Measurements from ENCODE around the gene MAVS.

DNA sequence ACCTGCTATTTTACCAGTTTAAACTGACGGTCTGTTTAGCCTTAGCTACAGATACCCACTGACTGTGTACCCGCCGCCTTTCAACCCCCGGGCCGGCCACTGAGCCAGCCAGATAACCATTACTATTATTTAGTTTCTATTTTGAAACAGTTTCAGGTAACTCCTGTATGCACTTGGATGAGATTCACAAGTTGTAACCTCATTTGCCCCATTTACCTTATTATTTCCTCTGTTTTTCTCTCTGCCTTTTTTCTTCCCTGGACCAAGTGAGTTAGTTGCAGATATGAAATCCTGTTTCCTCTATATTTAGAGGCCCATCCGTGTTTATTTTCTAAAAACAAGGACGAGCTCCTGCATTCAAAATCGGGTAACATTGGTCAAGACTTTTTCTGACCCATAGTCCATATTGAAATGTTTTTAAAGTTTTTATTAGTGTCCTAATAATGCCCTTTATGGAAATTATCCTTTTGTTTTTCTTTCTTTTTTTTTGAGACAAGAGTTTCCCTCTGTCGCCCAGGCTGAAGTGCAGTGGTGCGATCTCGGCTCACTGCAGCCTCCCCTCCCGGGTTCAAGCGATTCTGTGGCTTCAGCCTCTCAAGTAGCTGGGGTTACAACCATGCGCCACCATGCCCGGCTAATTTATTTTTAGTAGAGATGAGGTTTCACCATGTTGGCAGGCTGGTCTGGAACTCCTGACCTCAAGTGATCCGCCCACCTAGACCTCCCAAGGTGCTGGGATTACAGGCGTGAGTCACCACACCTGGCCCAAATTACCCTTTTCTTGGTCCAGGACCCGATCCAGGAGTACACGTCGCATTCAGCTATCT lies 25.5 kb upstream of the MAVS start:
- TF ChIP-seq, protein P1, sequence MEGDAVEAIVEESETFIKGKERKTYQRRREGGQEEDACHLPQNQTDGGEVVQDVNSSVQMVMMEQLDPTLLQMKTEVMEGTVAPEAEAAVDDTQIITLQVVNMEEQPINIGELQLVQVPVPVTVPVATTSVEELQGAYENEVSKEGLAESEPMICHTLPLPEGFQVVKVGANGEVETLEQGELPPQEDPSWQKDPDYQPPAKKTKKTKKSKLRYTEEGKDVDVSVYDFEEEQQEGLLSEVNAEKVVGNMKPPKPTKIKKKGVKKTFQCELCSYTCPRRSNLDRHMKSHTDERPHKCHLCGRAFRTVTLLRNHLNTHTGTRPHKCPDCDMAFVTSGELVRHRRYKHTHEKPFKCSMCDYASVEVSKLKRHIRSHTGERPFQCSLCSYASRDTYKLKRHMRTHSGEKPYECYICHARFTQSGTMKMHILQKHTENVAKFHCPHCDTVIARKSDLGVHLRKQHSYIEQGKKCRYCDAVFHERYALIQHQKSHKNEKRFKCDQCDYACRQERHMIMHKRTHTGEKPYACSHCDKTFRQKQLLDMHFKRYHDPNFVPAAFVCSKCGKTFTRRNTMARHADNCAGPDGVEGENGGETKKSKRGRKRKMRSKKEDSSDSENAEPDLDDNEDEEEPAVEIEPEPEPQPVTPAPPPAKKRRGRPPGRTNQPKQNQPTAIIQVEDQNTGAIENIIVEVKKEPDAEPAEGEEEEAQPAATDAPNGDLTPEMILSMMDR (IDR thresholded peaks at IDR 0.05; ENCODE audit: insufficient read depth, low read length): no peak
- TF ChIP-seq, protein P2, sequence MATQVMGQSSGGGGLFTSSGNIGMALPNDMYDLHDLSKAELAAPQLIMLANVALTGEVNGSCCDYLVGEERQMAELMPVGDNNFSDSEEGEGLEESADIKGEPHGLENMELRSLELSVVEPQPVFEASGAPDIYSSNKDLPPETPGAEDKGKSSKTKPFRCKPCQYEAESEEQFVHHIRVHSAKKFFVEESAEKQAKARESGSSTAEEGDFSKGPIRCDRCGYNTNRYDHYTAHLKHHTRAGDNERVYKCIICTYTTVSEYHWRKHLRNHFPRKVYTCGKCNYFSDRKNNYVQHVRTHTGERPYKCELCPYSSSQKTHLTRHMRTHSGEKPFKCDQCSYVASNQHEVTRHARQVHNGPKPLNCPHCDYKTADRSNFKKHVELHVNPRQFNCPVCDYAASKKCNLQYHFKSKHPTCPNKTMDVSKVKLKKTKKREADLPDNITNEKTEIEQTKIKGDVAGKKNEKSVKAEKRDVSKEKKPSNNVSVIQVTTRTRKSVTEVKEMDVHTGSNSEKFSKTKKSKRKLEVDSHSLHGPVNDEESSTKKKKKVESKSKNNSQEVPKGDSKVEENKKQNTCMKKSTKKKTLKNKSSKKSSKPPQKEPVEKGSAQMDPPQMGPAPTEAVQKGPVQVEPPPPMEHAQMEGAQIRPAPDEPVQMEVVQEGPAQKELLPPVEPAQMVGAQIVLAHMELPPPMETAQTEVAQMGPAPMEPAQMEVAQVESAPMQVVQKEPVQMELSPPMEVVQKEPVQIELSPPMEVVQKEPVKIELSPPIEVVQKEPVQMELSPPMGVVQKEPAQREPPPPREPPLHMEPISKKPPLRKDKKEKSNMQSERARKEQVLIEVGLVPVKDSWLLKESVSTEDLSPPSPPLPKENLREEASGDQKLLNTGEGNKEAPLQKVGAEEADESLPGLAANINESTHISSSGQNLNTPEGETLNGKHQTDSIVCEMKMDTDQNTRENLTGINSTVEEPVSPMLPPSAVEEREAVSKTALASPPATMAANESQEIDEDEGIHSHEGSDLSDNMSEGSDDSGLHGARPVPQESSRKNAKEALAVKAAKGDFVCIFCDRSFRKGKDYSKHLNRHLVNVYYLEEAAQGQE (IDR thresholded peaks at IDR 0.05; ENCODE audit: insufficient replicate concordance, low read depth): no peak
